Fibroblast of upper back skin (primary cell): ENCODE results near the gene CLASP1.
"Not testable (repeated sequence)": the region's sequence is repeated elsewhere in the genome, so short reads cannot be mapped to it uniquely, and the experiment has no call there.

Experiments used
- DNase-seq: peaks from one replicate; pipeline ENCODE4 v3.0.0-alpha.2; 2013

CLASP1 gene

DNA sequence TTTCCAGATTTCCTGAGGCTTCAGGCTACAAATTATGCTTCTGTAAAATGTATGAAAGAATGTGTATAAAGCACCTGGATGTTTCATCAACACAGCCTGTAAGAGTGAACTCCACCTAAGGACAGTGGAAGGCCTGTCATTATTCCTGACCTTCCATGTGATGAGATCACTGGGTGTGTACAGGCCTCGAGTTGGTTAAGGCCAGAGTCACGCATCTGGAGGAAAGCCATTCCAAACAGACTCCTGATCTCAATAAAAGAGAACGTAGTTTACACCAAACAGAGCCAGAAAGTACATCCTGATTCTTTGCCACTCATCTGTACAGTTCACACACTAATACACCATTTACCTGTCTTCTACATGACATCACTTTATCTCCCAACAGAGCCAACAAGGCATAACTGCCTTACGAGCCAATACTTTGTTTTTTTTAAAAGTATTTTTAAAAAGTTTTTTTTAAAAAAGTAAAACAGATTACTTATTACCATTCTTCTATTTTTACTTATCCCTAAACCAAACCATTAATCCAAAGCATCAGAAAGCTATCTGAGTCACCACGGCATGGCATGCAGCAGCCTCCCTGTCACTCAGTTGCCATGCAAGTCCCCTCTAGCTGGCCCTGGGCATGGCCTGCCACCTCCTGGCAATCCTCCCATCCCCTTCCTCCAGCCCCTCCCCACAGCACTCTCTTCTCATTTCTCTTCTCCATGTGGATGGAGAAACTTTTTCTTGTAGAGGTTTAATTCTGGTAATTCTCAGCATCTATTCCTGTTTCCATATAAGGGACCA lies 285.4 kb downstream of the CLASP1 start:
- peak; percentile 30 for DNase-seq

- DNase-seq = no peak
Observed at GRCh38 chr2:121362774-121363173, 286.5 kb downstream of the CLASP1 start.

DNA sequence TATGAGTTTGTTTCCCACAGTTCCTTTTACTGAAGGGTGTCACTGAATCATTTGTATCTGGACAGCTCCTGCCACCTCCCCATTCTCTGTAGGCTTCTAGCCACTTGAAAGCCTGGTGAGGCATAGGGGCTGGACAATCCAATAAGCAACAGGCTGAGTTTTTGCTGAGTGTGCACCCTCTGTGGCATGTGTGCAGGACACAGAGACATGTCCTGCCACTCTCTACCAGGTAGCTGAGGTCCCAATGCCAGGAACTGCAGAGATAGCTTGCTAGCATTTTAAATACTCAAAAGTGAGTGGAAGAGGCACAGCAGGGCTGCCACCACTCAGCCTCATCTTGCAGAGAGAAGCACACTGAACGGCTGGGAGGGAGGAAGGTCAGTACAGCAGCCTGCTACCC lies 287.0 kb downstream of the CLASP1 start:
- DNase-seq = no peak

DNA sequence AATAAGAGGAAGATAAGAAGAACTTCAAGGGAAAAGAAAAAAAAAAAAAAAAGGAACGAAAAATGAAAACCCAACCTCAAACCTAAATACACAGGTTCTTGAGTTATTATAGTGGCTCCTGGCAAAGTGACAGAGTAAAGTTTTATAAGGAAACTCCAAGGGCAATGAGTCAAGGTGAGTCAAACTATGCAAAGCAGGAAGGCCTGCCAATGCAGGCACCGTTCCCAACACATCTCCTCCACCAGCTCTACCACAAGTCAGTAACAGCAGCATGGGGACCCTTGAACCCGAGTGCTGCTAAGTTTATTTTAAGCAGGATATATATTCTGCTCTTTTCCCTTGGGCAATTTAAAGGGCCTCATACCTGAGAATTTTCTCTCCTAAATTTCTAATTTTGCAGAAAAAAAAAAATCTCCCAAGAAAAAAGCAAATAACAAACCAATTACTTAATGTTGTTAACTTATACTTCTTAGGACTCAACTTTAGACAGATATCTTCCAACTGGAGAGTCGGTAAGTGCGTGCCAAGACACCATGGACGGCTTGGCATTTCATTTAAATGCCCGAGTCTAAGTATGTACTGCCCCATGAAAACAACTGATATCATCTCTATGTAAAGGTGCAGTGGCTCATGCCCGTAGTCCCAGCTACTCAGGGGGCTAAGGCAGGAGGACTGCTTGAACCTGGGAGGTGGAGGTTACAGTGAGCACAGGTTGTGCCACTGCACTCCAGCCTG lies 288.5 kb downstream of the CLASP1 start:
- peak; percentile 87 for DNase-seq

DNA sequence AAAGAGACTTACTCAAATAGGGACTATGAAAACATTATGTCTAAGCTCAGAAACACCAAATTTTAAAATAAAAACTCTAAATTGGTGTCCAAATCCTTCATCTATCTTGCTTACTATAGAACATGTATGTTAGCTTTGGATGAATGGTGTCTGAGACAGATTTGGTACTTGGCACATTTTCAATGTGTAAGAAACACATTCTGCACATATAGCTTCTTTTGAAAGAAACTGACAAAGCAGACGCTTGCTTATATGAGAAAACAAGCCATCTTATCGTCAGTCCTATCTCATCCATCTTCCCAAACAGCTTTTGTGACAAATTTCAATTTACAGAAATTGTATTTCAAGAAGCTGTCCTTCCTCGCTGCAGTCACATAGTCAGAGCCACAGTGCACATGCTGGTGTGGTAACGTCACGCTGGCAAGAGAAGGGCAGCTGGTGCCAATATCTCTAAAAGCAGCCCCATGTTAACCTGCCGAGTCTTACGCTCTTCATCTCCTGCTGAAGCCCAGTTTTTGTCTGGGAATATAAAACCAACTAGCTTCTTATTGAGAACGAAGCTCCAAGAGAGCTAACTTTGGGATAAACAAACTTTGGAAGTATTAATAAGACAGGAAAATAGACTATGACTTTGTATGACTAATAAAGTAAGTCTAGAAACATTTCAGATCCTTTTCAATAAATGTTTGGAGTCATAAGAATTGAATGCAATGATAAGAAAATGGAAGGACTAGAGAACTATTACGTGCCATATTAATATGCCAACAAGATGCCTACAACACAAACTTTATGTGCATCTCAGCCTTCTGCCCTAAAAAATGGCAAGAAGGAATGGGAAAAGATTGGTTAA lies 289.3 kb downstream of the CLASP1 start:
- DNase-seq = no peak

DNA sequence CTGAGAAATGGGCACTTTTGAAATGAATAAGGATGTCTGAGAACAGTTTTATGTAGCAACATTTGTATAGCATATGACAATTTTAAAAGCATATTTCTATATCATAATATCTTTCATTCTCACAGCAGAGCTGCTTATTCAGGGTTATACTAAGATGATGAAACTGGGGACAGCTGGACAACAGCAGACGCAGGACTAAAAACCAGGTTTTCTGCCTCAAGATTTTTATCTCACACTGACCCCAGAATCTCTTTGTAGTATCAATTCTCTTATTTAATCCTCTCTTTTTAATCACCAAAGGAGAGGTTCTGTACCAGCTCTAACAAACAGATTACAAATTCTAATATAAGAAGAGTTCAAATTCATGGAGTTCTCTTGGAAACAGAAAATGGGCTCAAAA lies 290.1 kb downstream of the CLASP1 start:
- no peak for DNase-seq

DNA sequence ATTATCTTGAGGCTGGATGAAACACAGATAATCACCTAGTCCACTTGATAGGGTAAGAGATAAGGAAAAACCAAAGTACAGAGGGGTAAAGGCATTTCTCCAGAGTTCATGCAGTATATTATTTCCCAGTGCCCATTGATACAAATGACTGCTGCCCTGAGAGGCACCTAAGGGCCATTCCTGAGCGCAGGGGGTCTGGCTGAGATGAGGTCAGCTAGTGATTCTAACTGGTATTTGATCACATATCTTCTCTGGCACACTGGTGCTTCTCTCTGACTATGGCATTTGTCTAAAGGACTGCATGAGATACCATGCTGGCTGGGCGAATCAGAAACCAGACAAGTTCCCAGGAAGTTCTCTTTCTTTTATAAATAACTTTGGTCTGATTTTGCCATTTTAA lies 291.0 kb downstream of the CLASP1 start:
- no peak for DNase-seq

GRCh38 chr2:121356058-121356640 lies 293.1 kb downstream of the CLASP1 start:
- DNase-seq = peak; percentile 58

- no peak for DNase-seq
Observed at GRCh38 chr2:121355488-121355887, 293.8 kb downstream of the CLASP1 start.

DNA sequence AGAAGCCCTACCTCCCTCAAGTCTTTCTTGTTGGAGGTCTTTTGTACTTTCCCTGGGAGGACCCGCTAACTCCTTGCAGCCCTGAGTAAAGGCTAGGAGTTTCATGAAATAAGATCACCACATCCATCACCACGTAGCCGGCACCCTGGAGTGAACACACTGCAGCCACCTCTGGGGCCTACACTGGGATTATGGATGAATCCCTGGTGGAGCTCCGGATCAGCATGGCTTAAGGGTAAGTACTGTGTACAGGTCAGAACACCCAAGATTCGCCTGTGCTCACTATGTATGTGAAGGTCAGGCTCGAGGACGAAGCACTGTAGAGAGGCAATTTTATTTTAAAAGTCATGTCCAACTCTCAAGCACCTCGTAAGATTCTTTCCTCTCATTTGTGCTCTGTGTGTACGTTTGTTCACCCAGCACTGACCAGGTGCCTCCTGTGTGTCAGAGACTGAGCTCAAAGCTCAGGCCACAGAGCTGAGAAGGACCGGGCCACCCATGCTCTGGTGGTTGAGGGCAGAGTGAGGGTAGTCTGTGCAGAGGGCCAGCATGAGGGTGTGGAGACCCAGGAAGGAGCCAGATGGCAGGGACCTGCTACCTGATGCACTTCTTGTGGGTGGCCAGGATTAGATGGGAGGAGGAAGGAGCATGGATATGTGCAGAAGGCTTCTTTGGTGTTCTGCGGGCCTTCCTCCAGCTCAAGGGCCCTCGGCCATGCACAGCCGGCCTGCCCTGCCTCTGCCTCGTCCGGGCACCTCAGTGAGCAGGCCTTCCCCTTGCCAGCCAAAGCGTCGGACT lies 297.5 kb downstream of the CLASP1 start:
- no peak for DNase-seq

DNA sequence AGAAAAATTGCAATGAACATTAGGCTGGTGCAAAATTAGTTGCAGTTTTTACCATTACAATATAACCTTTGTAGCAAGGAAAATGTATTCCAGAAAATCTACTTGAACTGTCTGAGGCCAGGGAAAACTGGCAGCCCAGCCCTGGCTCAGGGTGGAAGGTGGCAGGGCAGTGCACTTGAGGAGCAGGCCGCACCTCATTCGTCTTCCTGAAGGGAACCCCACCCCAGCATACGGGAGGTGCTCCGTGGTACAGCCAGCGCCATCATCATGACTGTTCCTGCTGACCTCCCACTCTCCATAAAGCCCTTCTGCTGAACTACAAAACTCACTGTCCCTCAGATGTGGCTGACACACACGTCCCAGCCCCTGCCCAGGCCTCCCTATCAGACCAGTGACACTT lies 298.4 kb downstream of the CLASP1 start:
- no peak for DNase-seq

DNA sequence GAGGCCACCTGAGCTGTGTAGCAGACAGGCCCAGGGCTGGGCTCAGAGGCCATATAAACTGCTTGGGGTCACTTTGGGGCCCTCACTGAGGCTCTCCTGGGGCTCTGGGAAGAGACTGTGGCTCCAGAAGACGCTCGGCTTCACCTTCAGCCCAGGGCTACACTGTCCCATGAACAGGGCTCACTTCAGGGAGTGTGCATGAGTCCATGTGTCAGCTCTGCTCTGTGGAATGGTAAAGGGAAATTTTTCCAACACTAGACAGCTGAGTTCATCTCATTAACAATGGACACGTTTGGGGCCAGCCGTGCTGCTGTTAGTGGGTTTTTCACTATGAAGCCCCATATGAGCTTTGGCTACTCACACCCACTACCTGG lies 298.9 kb downstream of the CLASP1 start:
- no peak for DNase-seq

- DNase-seq = no peak
Observed at GRCh38 chr2:121349721-121350401, 299.4 kb downstream of the CLASP1 start.

DNA sequence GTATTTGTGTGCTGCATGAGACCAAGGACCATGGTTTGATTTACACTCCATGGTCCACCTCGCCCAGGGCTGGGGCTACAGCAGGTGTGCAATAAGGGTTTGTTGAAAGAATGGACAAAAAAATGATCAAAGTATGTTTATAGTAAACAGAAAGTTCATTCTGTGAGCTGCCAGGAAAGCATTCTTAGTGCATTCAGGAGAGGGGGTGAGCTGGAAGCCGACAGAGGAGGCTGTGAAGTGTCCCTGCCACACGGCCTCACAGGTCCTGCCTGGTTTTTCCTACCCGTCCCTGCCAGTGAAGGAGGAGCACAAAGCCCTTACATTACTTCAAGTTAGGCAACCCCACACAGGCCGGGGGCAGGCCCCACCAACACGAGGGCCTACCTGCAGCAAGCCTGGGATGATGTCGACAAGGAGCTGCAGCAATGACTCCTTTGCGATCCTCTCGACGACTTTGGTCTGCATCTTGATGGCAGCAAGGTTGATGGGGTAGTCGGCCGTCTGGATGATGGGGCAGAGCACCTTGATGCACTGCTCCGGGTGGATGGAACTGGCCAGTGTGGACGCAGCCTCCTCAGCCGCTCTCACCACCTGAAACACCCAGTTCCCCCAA lies 301.0 kb downstream of the CLASP1 start:
- no peak for DNase-seq

GRCh38 chr2:121346859-121347258 lies 302.4 kb downstream of the CLASP1 start:
- no peak for DNase-seq

GRCh38 chr2:121346407-121346806 lies 302.9 kb downstream of the CLASP1 start:
- DNase-seq = no peak

GRCh38 chr2:121345887-121346286 lies 303.4 kb downstream of the CLASP1 start:
- no peak for DNase-seq

GRCh38 chr2:121345101-121345500 lies 304.2 kb downstream of the CLASP1 start:
- no peak for DNase-seq

DNA sequence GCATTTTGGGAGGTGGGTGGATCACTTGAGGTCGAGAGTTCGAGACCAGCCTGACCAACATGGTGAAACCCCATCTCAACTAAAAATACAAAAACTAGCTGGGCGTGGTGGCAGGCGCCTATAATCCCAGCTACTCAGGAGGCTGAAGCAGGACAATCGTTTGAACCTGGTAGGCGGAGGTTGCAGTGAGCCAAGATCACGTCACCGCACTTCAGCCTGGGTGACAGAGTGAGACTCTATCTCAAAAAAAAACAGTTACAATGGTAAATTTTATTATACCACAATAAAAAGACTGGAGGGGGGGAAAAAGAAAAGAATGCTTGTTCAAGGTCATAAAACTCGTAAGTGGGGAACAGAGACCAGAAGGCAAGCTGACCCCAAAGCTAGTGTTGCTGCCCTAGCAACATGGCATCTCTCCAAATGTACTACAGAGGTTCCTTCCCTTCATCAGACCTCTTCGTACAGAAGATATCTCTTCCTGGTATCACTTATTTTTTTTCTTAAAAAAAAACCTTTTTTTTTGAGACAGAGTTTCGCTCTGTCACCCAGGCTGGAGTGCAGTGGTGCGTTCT lies 305.3 kb downstream of the CLASP1 start:
- DNase-seq = not testable (repeated sequence)

GRCh38 chr2:121343191-121343590 lies 306.1 kb downstream of the CLASP1 start:
- DNase-seq = no peak

- no peak for DNase-seq
Observed at GRCh38 chr2:121342751-121343150, 306.5 kb downstream of the CLASP1 start.
